ENCODE data around the gene TNFSF13.

TNFSF13 gene

DNA sequence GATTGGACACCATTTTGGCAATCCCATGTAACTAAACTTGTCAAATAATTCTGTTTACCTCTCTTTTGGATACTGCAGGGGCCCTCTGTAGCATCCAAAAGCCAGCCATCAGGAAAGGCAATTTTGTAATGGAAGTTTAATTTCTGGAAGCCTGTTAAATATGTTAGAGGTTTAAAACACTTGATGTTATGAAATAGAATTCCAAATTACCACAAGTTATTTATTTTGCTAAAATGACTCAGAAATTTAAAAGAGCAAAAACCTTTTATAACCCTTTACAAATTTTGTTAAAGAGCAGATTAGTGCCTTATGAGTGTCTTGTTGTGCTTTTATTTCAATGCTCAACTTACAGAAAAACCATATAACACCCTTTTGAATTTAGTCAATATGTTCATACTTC lies 29.7 kb upstream of the TNFSF13 start:
- Histone ChIP-seq H2AFZ (ENCODE audit: low read length) (no peak overlapping the region), H3K27me3 (replicated peaks; ENCODE audit: insufficient read depth, low read length) (no peaks in the 10 kb centered on the region), H3K9ac (ENCODE audit: low read length) (no peak overlapping the region), H3K9me2 (replicated peaks; ENCODE audit: insufficient read depth, low read length) (no peaks in the 10 kb centered on the region), H3K27ac (ENCODE audit: low read length) (no peak overlapping the region), H4K20me1 (ENCODE audit: insufficient read depth, low read length) (no peaks in the 10 kb centered on the region), H3K9me3 (replicated peaks; ENCODE audit: insufficient read depth, low read length) (no peaks in the 10 kb centered on the region), H3K4me3 (ENCODE audit: low read length) (no peak overlapping the region), H3K4me2 (ENCODE audit: low read depth, low read length) (no peak overlapping the region), H3K79me2 (ENCODE audit: low read length) (no peaks in the 10 kb centered on the region), H3K36me3 (replicated peaks; ENCODE audit: insufficient read depth, low read length) (no peaks in the 10 kb centered on the region), H3K4me1 (ENCODE audit: low read length) (no peaks in the 10 kb centered on the region), H3F3A (ENCODE audit: insufficient read depth, low read length) (no peaks in the 10 kb centered on the region)
- no peak for TF ChIP-seq EZH2 (optimal IDR thresholded peaks at IDR 0.05; ENCODE audit: low read depth, low read length)
- TF ChIP-seq EZH2phosphoT487 (IDR thresholded peaks at IDR 0.05; ENCODE audit: low read length): no peak
- TF ChIP-seq, protein P1, sequence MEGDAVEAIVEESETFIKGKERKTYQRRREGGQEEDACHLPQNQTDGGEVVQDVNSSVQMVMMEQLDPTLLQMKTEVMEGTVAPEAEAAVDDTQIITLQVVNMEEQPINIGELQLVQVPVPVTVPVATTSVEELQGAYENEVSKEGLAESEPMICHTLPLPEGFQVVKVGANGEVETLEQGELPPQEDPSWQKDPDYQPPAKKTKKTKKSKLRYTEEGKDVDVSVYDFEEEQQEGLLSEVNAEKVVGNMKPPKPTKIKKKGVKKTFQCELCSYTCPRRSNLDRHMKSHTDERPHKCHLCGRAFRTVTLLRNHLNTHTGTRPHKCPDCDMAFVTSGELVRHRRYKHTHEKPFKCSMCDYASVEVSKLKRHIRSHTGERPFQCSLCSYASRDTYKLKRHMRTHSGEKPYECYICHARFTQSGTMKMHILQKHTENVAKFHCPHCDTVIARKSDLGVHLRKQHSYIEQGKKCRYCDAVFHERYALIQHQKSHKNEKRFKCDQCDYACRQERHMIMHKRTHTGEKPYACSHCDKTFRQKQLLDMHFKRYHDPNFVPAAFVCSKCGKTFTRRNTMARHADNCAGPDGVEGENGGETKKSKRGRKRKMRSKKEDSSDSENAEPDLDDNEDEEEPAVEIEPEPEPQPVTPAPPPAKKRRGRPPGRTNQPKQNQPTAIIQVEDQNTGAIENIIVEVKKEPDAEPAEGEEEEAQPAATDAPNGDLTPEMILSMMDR (IDR thresholded peaks at IDR 0.05; ENCODE audit: low read length): no peak
- no peak for DNase-seq

DNA sequence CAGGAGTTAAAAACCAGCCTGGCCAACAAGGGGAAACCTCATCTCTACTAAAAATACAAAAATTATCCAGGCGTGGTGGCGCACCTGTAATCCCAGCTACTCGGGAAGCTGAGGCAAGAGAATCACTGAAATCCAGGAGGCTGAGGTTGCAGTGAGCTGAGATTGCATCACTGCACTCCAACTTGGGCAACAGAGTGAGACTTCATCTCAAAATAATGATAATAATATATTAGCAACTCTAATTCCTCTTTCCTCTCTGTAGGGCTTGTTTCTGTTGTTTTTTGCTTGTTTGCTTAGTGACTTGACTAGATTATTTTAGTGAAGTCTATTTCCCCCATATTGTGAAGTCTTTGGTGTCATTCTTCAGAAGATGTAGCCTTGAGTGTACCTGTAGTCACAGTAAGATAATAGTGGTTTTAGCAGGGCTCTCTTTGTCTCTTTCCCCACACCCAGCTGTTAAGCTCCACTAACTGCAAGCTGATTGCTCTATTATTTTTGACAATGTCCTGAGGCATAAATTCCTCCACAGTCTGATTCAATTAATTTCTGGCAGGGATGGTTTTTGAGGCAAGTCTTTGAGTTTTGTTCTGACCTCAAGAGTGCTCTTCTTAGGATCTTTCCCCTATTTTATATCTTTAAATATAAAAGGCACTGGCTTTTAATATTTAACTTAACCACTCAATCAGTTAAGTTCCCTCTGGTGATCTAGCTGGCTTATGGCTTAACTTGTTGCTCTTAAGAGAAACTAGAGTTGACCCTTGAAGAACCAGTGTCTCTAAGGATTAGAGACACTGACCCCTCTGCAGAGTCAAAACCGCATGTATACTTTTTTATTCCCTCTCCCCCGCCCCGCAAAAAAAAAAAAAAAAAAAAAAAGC lies 28.3 kb upstream of the TNFSF13 start:
- Histone ChIP-seq H3K79me2 (ENCODE audit: low read length) (no peaks in the 10 kb centered on the region), H3K4me1 (ENCODE audit: low read length) (no peaks in the 10 kb centered on the region), H3F3A (ENCODE audit: insufficient read depth, low read length) (no peaks in the 10 kb centered on the region), H3K27ac (ENCODE audit: low read length) (no peak overlapping the region), H3K9me3 (replicated peaks; ENCODE audit: insufficient read depth, low read length) (no peaks in the 10 kb centered on the region), H3K27me3 (replicated peaks; ENCODE audit: insufficient read depth, low read length) (no peaks in the 10 kb centered on the region), H3K4me2 (ENCODE audit: low read depth, low read length) (no peak overlapping the region), H3K36me3 (replicated peaks; ENCODE audit: insufficient read depth, low read length) (no peaks in the 10 kb centered on the region), H3K9me2 (replicated peaks; ENCODE audit: insufficient read depth, low read length) (no peaks in the 10 kb centered on the region), H2AFZ (ENCODE audit: low read length) (no peak overlapping the region), H3K9ac (ENCODE audit: low read length) (no peak overlapping the region), H3K4me3 (ENCODE audit: low read length) (no peak overlapping the region), H4K20me1 (ENCODE audit: insufficient read depth, low read length) (no peaks in the 10 kb centered on the region)
- TF ChIP-seq, protein P1 (IDR thresholded peaks at IDR 0.05; ENCODE audit: low read length): no peak
- TF ChIP-seq EZH2phosphoT487 (IDR thresholded peaks at IDR 0.05; ENCODE audit: low read length) (no peak), EZH2 (optimal IDR thresholded peaks at IDR 0.05; ENCODE audit: low read depth, low read length) (no peak)
- no peak for DNase-seq

DNA sequence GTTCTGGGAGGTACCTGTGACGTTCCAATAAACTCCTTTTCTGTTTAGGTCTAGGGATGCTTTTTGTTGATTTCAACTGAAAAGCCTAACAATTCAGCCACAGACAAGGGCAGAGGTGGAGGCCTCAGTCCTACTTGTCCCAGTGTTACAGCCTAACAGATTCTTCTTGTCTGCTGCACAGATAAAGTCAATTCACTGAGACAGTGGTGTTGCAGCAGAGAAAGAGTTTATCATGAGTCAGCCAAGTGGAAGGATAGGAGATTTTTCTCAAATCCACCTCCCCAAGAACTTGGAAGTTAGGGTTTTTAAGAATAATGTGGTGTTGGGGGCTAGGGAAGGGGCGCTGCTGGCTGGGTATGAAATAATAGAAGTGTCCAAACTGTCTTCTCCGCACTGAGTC lies 20.5 kb upstream of the TNFSF13 start:
- H2AFZ ChIP-seq (ENCODE audit: low read length): no peak overlapping the region
- TF ChIP-seq, protein P1 (IDR thresholded peaks at IDR 0.05; ENCODE audit: low read length): no peak
- TF ChIP-seq EZH2 (optimal IDR thresholded peaks at IDR 0.05; ENCODE audit: low read depth, low read length) (no peak), EZH2phosphoT487 (IDR thresholded peaks at IDR 0.05; ENCODE audit: low read length) (no peak)

More for the DNA sequence above, 20.5 kb upstream of the TNFSF13 start:
- Histone ChIP-seq H3K4me3 (ENCODE audit: low read length) (no peak overlapping the region), H3K36me3 (replicated peaks; ENCODE audit: insufficient read depth, low read length) (no peaks in the 10 kb centered on the region), H3K79me2 (ENCODE audit: low read length) (no peaks in the 10 kb centered on the region), H4K20me1 (ENCODE audit: insufficient read depth, low read length) (no peaks in the 10 kb centered on the region), H3K4me2 (ENCODE audit: low read depth, low read length) (no peak overlapping the region), H3K9me2 (replicated peaks; ENCODE audit: insufficient read depth, low read length) (no peaks in the 10 kb centered on the region), H3K27ac (ENCODE audit: low read length) (no peak overlapping the region), H3K9ac (ENCODE audit: low read length) (no peak overlapping the region), H3K9me3 (replicated peaks; ENCODE audit: insufficient read depth, low read length) (no peaks in the 10 kb centered on the region), H3F3A (ENCODE audit: insufficient read depth, low read length) (no peaks in the 10 kb centered on the region), H3K27me3 (replicated peaks; ENCODE audit: insufficient read depth, low read length) (peaks cover 11% of the 10 kb centered on the region; the same call in 1 of the 2 replicates), H3K4me1 (ENCODE audit: low read length) (no peaks in the 10 kb centered on the region)
- DNase-seq: no peak
